HG03521 (cell line): ENCODE measurements around the gene HSPG2.
"Not testable (repeated sequence)": the region's sequence is repeated elsewhere in the genome, so short reads cannot be mapped to it uniquely, and the experiment has no call there.

ENCODE experiments used
- ATAC-seq: cut with Tn5 transposase; IDR thresholded peaks from one replicate; pipeline ENCODE4 v1.9.1; 2021; ENCODE audit warnings: mild to moderate bottlenecking, moderate library complexity; ENCODE audit not compliant: unreplicated experiment

The HSPG2 gene

DNA sequence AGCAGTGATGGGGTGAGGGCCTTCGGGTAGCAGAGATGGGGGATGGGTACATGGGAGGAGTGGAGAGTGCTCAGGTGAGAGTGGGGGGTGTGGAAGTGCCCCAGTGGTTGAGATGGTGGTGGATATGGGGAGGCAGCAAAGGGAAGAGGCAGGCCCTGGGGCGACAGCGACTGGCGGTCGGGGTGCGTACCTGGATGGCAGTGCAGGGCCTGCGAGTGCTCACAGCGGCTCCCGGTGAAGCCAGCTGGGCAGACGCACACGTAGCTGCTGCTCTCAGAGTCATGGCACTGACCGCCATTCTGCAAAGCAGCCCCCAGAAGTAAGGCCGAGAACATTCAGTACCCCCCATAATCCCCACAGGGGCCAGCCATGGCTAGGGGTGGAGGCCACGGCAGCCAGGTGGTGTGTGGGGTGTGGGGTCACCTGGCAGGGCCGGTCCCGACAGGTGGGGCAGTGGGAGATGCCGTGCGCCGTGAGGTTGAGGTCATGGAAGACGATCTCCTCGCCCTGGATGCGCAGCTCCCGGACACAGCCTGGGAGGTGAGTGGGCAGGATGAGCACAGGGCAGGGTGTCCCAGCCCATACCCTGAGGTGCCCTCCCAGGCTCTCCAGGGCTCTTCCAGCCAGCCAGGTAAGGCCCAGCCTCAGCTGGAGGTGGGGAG lies 106.2 kb downstream of the HSPG2 start:
- ATAC-seq, result no peak

DNA sequence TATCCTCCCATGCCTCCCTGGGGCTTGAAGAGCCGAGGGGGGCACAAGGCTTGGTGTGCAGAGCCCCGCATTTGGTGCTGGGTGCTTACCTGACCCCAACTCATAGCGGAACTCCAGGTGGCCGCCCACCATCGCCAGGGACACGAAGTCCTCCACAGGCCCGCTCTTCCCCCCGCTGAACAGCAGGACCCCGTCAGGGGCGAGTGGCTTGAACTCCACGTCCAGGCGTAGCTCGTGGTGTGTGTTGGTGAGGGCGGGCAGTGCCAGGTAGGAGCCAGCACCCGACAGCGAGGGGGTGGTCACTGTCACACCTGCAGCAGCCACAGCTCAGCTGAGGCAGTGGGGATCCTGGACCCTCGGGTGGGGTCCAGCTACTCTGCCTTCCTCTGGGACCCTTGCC lies 107.8 kb downstream of the HSPG2 start:
- no peak for ATAC-seq

DNA sequence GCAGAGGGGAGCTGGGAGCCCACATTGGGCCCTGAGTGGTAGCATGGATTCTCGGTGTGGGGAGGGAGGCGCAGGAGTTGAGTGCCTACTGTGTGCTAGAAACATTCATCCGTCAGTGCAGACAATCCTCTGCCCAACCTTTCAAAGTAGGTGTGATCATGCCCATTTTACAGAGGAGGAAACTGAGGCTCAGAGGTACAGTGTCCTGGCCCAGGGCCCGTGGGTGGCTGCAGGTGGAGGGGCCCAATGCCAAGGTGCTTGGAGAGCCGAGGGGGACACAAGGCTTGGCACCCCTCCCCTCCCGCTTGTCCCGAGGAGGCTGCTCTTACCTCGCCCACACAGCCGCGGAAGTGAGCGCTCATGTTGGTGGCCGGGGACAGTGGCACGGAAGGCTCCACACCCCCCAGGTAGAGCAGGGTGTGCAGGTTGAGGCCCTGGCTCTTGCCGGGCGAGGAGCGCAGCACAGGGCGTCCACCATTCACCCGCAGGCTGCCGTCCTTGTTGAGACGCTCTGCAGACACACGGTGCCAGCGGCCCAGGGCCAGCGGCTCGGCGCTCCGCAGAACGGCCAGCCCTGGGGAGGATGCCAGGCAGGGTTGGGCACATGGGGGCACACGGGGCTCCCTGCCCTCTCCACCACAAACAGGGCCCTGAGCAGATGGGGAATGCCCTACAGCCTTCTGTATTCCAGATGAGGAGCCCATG lies 108.5 kb downstream of the HSPG2 start:
- no peak for ATAC-seq

DNA sequence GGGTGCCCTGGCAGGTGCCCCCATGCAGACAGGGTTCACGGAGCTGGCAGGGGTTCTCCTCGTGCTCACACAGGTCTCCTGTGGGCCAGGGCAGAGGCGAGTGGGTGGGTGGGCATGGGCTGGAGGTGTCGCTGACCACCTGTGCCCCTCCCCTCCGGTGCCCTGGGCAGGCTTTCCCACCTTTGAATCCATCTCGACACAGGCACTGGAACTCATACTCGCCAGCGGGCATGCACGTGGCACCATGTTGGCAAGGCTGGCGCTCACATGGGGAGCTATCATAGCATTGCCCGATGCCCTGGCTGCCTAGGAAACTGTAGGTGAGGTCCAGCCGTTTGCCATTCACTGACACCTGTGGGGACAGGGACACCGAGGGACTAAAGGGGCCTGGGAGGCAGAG lies 109.0 kb downstream of the HSPG2 start:
- no peak for ATAC-seq

DNA sequence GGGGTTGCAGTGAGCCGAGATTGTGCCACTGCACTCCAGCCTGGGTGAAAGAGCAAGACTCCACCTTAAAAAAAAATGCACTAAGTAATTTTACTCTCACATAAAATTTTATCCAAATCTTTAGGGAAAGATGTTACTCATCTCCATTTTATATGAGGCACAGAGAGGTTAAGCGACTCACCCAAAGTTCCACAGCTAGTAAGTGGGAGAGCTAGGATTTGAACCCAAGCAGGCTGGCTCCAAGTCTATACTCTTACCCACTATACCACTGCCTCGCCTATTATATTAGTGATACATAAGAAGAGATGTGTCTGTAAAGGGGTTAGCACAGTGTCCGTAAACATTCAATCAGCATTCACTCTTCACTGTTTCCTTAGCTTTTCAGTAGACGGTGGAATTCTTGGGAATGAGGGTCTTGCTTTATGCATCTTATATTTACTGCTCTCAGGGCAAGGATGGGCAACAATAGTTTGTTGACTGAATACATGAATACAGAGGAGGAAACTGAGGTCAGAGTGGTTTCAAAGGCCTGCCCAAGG lies 109.9 kb downstream of the HSPG2 start:
- ATAC-seq, result no peak

DNA sequence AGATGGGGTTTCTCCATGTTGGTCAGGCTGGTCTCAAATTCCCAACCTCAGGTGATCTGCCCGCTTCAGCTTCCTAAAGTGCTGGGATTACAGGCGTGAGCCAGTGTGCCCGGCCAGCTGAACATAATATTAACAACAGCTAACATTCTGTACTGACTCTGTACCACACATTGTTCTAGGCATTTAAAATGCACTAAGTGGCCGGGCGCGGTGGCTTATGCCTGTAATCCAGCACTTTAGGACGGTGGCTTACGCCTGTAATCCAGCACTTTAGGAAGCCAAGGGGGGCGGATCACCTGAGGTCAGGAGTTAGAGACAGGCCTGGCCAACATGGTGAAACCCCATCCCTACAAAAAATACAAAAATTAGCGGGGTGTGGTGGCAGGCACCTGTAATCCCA lies 110.4 kb downstream of the HSPG2 start:
- not testable (repeated sequence) for ATAC-seq

DNA sequence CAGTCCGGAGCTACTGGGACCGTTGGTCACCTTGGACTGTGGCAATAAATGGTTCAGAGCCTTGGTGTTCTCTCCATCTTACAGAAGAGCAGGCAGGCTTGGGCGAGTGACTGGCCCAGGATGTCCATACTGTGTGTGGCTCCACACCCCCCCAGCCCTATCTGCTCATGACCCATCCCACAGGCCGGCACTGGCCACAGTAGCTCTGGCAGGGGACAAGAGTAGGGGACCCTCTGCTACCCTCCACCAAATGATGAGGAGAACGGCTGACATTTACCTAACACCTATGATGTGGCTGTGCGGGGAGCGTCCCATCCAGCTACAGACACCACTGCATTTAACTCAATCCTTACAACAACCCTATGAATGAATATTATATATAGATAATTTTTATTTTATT lies 111.7 kb downstream of the HSPG2 start:
- no peak for ATAC-seq

DNA sequence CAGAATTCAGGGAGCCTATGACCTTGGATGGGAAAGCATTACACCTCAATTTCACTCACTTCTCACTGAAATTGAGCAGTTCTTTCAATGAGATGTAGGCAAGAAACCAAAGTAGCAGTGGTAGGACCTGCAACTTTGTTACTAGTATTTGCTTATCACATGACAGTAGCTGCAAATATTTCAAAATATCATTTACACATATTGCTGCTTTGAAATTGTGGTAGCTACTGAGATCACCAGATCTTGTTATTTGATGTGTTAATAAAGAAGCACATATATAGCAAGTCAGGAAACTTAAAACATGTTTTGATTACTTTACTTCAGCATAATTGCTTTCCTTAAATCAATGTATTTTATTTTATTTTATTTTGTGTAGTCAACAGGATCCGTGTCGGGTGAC lies 112.2 kb downstream of the HSPG2 start:
- no peak for ATAC-seq

GRCh38 chr1:21823980-21824702 lies 113.0 kb downstream of the HSPG2 start:
- no peak for ATAC-seq

- no peak for ATAC-seq
Measured at GRCh38 chr1:21823206-21823979, 113.7 kb downstream of the HSPG2 start.

DNA sequence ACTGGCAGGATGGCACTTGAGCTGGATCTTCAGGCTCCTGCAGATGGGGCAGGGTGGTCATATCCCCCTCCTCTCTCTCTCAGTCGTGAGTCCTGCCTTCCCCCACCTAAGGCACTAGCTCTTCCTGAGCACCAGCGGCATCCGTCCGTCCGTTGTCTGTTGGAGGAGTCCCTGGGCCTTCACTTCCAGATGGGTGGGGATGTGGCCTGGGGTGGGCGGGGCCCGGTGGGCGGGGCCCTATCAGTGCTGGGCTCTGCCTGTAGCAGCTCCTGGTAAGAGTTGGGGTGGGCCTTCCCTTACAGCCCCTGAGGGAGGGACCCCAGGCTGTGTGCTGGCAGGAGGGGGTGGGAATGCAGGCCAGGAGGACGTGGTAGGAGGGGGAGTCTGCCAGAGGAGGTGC lies 114.8 kb downstream of the HSPG2 start:
- ATAC-seq, result no peak

DNA sequence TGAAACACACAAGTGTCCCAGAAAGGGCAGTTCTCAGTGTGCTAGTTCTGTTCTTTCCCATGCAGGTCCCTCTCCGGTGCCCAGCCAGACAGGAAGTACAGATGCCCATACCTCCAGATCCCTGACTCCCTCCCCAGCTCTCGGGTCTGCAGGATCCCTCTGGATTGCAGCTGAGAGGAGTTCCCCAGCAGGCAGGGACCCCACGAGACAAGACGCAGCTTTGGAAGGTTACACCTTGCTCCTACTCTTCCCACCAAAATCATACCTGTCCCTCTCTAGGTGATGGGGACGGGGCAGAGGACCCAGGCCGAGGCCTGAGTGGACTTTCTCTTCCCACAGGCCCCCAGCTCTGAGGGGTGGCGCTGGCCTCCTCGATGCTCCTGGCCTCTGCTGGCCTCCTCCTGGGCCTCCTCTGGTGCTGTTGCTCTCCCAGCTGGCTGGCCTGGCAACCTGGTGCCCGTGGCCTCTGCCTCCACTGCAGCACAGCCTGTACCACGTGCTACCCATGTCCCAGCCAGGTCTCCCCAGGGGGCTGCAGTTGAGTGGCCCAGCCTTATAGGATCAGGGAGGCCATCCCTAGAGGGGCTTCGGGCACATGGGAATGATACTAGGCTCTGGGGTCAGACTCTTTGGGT lies 115.6 kb downstream of the HSPG2 start:
- ATAC-seq, result no peak

DNA sequence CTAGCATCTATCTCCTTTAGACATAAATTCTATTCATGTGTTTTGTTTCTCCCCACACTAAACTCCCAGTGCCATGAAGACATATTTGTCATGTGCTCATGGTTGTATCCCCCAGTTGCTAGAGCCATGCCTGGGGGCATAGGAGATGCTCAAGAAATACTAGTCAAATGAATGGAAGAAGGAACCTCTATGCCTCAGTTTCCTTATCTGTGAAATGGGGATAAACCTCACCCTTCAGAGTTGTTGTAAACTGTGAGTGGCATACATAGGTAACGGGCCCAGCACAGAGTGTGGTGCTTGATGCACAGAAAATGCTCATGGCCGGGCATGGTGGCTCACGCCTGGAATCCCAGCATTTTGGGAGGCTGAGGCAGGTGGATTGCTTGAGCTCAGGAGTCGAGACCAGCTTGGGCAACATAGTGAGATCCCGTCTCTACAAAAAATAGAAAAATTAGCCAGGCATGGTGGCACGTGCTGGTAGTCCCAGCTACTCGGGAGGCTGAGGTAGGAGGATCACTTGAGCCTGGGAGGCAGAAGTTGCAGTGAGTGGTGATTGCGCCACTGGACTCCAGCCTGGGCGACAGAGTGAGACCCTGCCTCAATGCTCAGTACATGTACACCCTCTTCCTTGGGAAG lies 116.4 kb downstream of the HSPG2 start:
- no peak for ATAC-seq

DNA sequence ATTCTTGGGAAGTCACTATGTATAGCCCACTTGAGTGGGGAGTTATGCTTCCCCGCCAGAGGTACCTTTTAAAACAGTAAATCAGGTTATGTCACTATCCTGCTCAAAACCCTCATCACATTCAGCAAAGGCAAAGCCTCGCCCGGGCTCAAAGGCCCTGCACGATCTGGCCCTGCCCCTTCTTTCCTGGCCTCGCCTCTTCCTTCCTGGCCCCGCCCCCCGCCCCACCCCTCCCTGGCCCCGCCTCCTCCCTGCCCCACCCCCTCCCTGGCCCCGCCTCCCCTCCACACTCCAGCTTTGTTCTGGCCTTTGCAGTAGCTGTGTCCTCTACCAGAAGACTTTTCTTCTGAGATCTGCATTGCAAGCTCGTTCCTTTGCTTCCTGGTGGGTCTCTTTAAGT lies 118.5 kb downstream of the HSPG2 start:
- ATAC-seq, result no peak

DNA sequence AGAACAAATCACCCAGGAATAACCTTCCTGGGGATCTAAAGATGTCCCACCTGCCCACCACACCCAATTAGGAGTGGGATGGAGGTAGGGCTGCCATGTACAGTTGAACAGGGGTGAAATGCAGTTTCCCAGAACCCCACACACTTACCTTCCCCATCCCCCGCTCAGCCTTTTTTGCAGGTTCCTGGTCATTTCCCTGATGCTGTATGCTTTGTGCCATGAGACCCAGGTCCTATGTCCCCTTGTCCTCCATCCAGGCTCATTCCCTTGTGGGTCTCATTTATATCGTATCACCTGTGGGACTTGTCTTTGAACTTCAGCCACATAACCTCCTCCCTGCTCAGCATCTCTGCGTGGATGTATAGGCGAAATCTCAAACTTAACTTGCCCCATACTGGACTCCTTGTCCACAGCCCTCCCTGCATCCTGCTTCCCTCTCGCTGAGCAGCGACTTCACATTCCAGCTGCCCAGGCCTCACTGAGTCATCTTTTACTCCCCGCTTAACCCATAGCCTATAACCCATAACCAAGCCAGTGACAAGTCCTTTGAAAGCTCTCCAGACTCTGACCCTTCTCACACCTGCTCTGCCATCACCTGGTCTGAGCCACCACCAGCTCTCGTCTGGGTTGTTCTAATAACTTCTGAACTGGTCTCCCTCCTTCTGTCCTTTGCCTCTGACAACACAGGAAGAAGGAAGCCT lies 120.4 kb downstream of the HSPG2 start:
- ATAC-seq, result no peak

GRCh38 chr1:21815724-21816321 lies 121.3 kb downstream of the HSPG2 start:
- ATAC-seq, result no peak

DNA sequence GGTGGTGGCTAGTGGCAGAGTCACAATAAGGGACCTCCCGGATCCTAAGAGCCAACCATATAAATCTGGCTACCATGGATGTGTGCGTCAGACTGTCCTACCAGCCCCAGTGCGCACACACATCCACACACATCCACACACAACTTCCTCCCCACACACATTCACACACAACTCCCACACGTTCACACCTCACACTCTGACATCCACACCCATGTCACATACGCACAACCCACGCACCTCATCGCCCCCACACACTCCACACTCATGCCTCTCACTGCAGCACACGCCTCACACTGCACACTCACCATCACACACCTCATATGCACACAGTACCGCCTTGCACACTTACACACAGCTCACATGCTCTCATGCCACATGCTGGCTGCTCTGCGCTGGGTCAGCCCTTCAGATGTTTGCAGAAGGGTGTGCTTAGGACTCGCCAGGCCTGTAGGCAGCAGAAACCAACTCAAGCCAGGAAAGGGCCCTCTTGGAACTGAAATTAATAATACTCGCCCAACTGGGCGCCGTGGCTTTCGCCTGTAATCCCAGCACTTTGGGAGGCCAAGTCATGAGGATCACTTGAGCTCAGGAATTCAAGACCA lies 122.0 kb downstream of the HSPG2 start:
- ATAC-seq, result no peak

DNA sequence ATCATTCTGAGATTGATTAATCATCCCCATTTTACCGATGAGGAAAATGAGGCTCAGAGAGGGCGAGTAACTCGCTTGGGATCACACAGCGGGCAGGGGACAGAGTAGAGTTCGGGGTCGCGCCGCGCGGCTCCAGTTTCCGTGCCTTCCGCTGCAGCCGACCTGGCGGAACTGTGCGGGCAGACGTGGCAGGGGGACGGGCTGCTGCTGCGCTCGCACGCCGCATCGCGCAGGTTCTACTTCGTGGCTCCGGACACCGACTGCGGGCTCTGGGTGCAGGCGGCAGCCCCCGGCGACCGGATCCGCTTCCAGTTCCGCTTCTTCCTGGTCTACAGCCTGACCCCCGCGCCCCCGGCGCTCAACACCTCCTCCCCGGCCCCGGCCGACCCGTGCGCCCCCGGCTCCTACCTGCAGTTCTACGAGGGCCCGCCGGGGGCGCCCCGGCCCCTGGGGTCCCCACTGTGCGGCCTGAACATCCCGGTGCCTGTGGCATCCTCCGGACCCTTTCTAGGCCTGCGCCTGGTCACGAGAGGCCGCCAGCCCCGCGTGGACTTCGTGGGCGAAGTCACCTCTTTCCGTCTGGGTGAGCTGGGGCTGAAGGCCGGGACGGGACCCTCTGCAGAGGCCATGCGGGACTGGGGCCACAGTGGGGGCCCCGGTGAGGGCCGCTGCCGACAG lies 122.7 kb downstream of the HSPG2 start:
- ATAC-seq, result no peak
